GM19463 (cell line): ENCODE results near the gene CCNL1.
A peak's percentile ranks its signal among the peaks of the same experiment; 100 is the strongest.
"Not testable (repeated sequence)": the region's sequence is repeated elsewhere in the genome, so short reads cannot be mapped to it uniquely, and the experiment has no call there.

ENCODE experiments used
- ATAC-seq: cut with Tn5 transposase; IDR thresholded peaks from one replicate; pipeline ENCODE4 v1.9.1; 2021; ENCODE audit warnings: mild to moderate bottlenecking, moderate library complexity; ENCODE audit not compliant: unreplicated experiment

Gene CCNL1

GRCh38 chr3:157172746-157173145, 12.8 kb upstream of the CCNL1 start:
- no peak for ATAC-seq

- no peak for ATAC-seq
Observed at GRCh38 chr3:157170861-157171260, 10.9 kb upstream of the CCNL1 start.

GRCh38 chr3:157167371-157168042, 7.6 kb upstream of the CCNL1 start:
- ATAC-seq: no peak

GRCh38 chr3:157166561-157166960, 6.6 kb upstream of the CCNL1 start:
- peak; percentile 80 for ATAC-seq

GRCh38 chr3:157166115-157166514, 6.2 kb upstream of the CCNL1 start:
- ATAC-seq: no peak

- no peak for ATAC-seq
Observed at GRCh38 chr3:157163217-157163953, 3.4 kb upstream of the CCNL1 start.

GRCh38 chr3:157162620-157163019, 2.7 kb upstream of the CCNL1 start:
- ATAC-seq: not testable (repeated sequence)

GRCh38 chr3:157160658-157161424, 894 bp upstream of the CCNL1 start:
- peak; percentile 38 for ATAC-seq

GRCh38 chr3:157159037-157159761, 748 bp downstream of the CCNL1 start:
- ATAC-seq: peak; percentile 39

- ATAC-seq: no peak
Observed at GRCh38 chr3:157157836-157158235, 2.1 kb downstream of the CCNL1 start.

GRCh38 chr3:157156837-157157635, 2.9 kb downstream of the CCNL1 start:
- ATAC-seq: no peak

- ATAC-seq: no peak
Observed at GRCh38 chr3:157155591-157155990, 4.4 kb downstream of the CCNL1 start.

GRCh38 chr3:157154563-157155330, 5.2 kb downstream of the CCNL1 start:
- ATAC-seq: no peak

GRCh38 chr3:157152930-157153329, 7.0 kb downstream of the CCNL1 start:
- ATAC-seq: no peak

- no peak for ATAC-seq
Observed at GRCh38 chr3:157152438-157152837, 7.5 kb downstream of the CCNL1 start.

- no peak for ATAC-seq
Observed at GRCh38 chr3:157151627-157152026, 8.3 kb downstream of the CCNL1 start.

GRCh38 chr3:157151151-157151550, 8.8 kb downstream of the CCNL1 start:
- no peak for ATAC-seq

GRCh38 chr3:157149136-157149696, 10.7 kb downstream of the CCNL1 start:
- no peak for ATAC-seq

- no peak for ATAC-seq
Observed at GRCh38 chr3:157148196-157148889, 11.6 kb downstream of the CCNL1 start.
